Nephron (organoid): ENCODE measurements around the gene CTH.
"Not testable (repeated sequence)": the region's sequence is repeated elsewhere in the genome, so short reads cannot be mapped to it uniquely, and the experiment has no call there.

ENCODE experiments used
- H3K27ac Mint-ChIP-seq, 3 experiments: 2 replicates each; pipeline ENCODE4 v1.8.0; 2020; ENCODE audit warnings: mixed read lengths in 3 of 3, mild to moderate bottlenecking in 2 of 3, moderate library complexity in 1 of 3
- H3K27me3 Mint-ChIP-seq: 2 replicates; pipeline ENCODE4 v1.8.0; 2021; ENCODE audit warnings: low read depth, mild to moderate bottlenecking, moderate library complexity, mixed read lengths
- H3K36me3 Mint-ChIP-seq: 2 replicates; pipeline ENCODE4 v1.8.0; 2020; ENCODE audit warnings: low read depth, mixed read lengths
- H3K4me1 Mint-ChIP-seq: 2 replicates; pipeline ENCODE4 v1.8.0; 2020; ENCODE audit warnings: mixed read lengths
- H3K4me3 Mint-ChIP-seq, 3 experiments: 2 replicates each; pipeline ENCODE4 v1.8.0; 2020; ENCODE audit warnings: mild to moderate bottlenecking in 3 of 3, mixed read lengths in 3 of 3, moderate library complexity in 2 of 3
- H3K9me3 Mint-ChIP-seq: 2 replicates; pipeline ENCODE4 v1.8.0; 2020; ENCODE audit warnings: mixed read lengths
- CTCF ChIP-seq, 3 experiments: fragments of 200-600 bp; sonication (generic); IDR thresholded peaks; one replicate each; pipeline ENCODE4 v1.5.0; 2021; ENCODE audit warnings: antibody characterized with exemption in 3 of 3; ENCODE audit not compliant: unreplicated experiment in 3 of 3

The CTH gene

GRCh38 chr1:70458131-70458530 is 47.1 kb downstream of the CTH start:
- H3K27ac Mint-ChIP-seq, result no peak overlapping the region
- no peak overlapping the region for H3K4me3 Mint-ChIP-seq
- H3K4me1 Mint-ChIP-seq, result no peaks in the 10 kb centered on the region
- no peaks in the 10 kb centered on the region for H3K27me3 Mint-ChIP-seq
- H3K9me3 Mint-ChIP-seq, result no peaks in the 10 kb centered on the region
- no peak for TF ChIP-seq CTCF (IDR thresholded peaks at IDR 0.05; ENCODE audit: unreplicated experiment in 3 of 3)
- H3K36me3 Mint-ChIP-seq, result no peaks in the 10 kb centered on the region

GRCh38 chr1:70459496-70460225 is 48.6 kb downstream of the CTH start:
- no peaks in the 10 kb centered on the region for H3K4me1 Mint-ChIP-seq
- no peak overlapping the region for H3K27ac Mint-ChIP-seq
- TF ChIP-seq CTCF (IDR thresholded peaks at IDR 0.05; ENCODE audit: unreplicated experiment in 3 of 3), result no peak
- no peaks in the 10 kb centered on the region for H3K9me3 Mint-ChIP-seq
- no peaks in the 10 kb centered on the region for H3K27me3 Mint-ChIP-seq
- no peaks in the 10 kb centered on the region for H3K36me3 Mint-ChIP-seq
- no peak overlapping the region for H3K4me3 Mint-ChIP-seq

- H3K9me3 Mint-ChIP-seq, H3K36me3 Mint-ChIP-seq, H3K27me3 Mint-ChIP-seq, H3K4me1 Mint-ChIP-seq, H3K4me3 Mint-ChIP-seq, H3K27ac Mint-ChIP-seq: not testable (repeated sequence)
Observed at GRCh38 chr1:70460740-70461713, 50.0 kb downstream of the CTH start.

GRCh38 chr1:70462611-70463010 is 51.5 kb downstream of the CTH start:
- no peak for TF ChIP-seq CTCF (IDR thresholded peaks at IDR 0.05; ENCODE audit: unreplicated experiment in 3 of 3)
- H3K27ac Mint-ChIP-seq, result no peak overlapping the region
- H3K4me1 Mint-ChIP-seq, result no peaks in the 10 kb centered on the region
- H3K27me3 Mint-ChIP-seq, result no peaks in the 10 kb centered on the region
- H3K36me3 Mint-ChIP-seq, result no peaks in the 10 kb centered on the region
- H3K4me3 Mint-ChIP-seq, result no peak overlapping the region
- no peaks in the 10 kb centered on the region for H3K9me3 Mint-ChIP-seq

- Mint-ChIP-seq H3K27ac (no peak overlapping the region), H3K36me3 (no peaks in the 10 kb centered on the region), H3K9me3 (no peaks in the 10 kb centered on the region), H3K27me3 (no peaks in the 10 kb centered on the region), H3K4me3 (no peak overlapping the region), H3K4me1 (no peaks in the 10 kb centered on the region)
- no peak for TF ChIP-seq CTCF (IDR thresholded peaks at IDR 0.05; ENCODE audit: unreplicated experiment in 3 of 3)
Observed at GRCh38 chr1:70465911-70466310, 54.8 kb downstream of the CTH start.

GRCh38 chr1:70467531-70467930 is 56.5 kb downstream of the CTH start:
- H3K9me3 Mint-ChIP-seq, result no peaks in the 10 kb centered on the region
- no peaks in the 10 kb centered on the region for H3K27me3 Mint-ChIP-seq
- H3K36me3 Mint-ChIP-seq, result no peaks in the 10 kb centered on the region
- no peak for TF ChIP-seq CTCF (IDR thresholded peaks at IDR 0.05; ENCODE audit: unreplicated experiment in 3 of 3)
- no peak overlapping the region for H3K4me3 Mint-ChIP-seq
- no peaks in the 10 kb centered on the region for H3K4me1 Mint-ChIP-seq
- no peak overlapping the region for H3K27ac Mint-ChIP-seq
